ENCODE data around the gene TMEM248. TPM values are rescaled to one million over a fixed set of nuclear protein-coding genes. Genes with fewer than 3 reads are reported as not detected.

TMEM248 gene
- total and polyA plus RNA-seq, 2 of the 13 experiments (the other 11 are each of a cell fraction or from before 2014, with no cell fraction given): 54.3 to 109 TPM

GRCh38 chr7:66920769-66921395 lies at the start of gene TMEM248 (continued):
- TF ChIP-seq, protein P1, sequence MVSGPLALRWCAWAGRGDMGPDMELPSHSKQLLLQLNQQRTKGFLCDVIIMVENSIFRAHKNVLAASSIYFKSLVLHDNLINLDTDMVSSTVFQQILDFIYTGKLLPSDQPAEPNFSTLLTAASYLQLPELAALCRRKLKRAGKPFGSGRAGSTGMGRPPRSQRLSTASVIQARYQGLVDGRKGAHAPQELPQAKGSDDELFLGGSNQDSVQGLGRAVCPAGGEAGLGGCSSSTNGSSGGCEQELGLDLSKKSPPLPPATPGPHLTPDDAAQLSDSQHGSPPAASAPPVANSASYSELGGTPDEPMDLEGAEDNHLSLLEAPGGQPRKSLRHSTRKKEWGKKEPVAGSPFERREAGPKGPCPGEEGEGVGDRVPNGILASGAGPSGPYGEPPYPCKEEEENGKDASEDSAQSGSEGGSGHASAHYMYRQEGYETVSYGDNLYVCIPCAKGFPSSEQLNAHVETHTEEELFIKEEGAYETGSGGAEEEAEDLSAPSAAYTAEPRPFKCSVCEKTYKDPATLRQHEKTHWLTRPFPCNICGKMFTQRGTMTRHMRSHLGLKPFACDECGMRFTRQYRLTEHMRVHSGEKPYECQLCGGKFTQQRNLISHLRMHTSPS (CRISPR knock-in tag; IDR thresholded peaks at IDR 0.05; ENCODE audit: low read depth): peak; percentile 49; the same call in 1 of the 2 replicates
- no peak for TF ChIP-seq ZSCAN12 (CRISPR knock-in tag; IDR thresholded peaks at IDR 0.05)
- no peak for TF ChIP-seq ESRRA (CRISPR knock-in tag; IDR thresholded peaks at IDR 0.05; ENCODE audit: low read depth)
- TF ChIP-seq ZNF513 (CRISPR knock-in tag; conservative IDR thresholded peaks at IDR 0.05): no peak
- no peak for TF ChIP-seq ZNF737 (CRISPR knock-in tag; IDR thresholded peaks at IDR 0.05; ENCODE audit: borderline replicate concordance)
- no peak; the same call in 1 of the 2 replicates for TF ChIP-seq KLF12 (CRISPR knock-in tag; IDR thresholded peaks at IDR 0.05; ENCODE audit: borderline replicate concordance)
- peak; percentile 94; the same call in 1 of the 2 replicates for TF ChIP-seq IRX3 (CRISPR knock-in tag; IDR thresholded peaks at IDR 0.05; ENCODE audit: borderline replicate concordance, low read depth)
- no peak for TF ChIP-seq ZBTB1 (CRISPR knock-in tag; IDR thresholded peaks at IDR 0.05; ENCODE audit: borderline replicate concordance)
- 0 out of 2 replicates have a peak, but pooled peaks have one; percentile 19 for TF ChIP-seq ZNF740 (CRISPR knock-in tag; IDR thresholded peaks at IDR 0.05)
- TF ChIP-seq SIN3A (IDR thresholded peaks at IDR 0.05; ENCODE audit: borderline replicate concordance, low read depth, low read length): peak; percentile 91
- TF ChIP-seq ZNF136 (CRISPR knock-in tag; IDR thresholded peaks at IDR 0.05; ENCODE audit: low read depth): 0 out of 2 replicates have a peak, but pooled peaks have one; percentile 47
- TF ChIP-seq JUND (CRISPR knock-in tag; IDR thresholded peaks at IDR 0.05): peak; percentile 74
- TF ChIP-seq NFE2 (CRISPR knock-in tag; IDR thresholded peaks at IDR 0.05): no peak
- 0 out of 2 replicates have a peak, but pooled peaks have one; percentile 76 for TF ChIP-seq SNAPC2 (CRISPR knock-in tag; IDR thresholded peaks at IDR 0.05)
- TF ChIP-seq, protein P2, sequence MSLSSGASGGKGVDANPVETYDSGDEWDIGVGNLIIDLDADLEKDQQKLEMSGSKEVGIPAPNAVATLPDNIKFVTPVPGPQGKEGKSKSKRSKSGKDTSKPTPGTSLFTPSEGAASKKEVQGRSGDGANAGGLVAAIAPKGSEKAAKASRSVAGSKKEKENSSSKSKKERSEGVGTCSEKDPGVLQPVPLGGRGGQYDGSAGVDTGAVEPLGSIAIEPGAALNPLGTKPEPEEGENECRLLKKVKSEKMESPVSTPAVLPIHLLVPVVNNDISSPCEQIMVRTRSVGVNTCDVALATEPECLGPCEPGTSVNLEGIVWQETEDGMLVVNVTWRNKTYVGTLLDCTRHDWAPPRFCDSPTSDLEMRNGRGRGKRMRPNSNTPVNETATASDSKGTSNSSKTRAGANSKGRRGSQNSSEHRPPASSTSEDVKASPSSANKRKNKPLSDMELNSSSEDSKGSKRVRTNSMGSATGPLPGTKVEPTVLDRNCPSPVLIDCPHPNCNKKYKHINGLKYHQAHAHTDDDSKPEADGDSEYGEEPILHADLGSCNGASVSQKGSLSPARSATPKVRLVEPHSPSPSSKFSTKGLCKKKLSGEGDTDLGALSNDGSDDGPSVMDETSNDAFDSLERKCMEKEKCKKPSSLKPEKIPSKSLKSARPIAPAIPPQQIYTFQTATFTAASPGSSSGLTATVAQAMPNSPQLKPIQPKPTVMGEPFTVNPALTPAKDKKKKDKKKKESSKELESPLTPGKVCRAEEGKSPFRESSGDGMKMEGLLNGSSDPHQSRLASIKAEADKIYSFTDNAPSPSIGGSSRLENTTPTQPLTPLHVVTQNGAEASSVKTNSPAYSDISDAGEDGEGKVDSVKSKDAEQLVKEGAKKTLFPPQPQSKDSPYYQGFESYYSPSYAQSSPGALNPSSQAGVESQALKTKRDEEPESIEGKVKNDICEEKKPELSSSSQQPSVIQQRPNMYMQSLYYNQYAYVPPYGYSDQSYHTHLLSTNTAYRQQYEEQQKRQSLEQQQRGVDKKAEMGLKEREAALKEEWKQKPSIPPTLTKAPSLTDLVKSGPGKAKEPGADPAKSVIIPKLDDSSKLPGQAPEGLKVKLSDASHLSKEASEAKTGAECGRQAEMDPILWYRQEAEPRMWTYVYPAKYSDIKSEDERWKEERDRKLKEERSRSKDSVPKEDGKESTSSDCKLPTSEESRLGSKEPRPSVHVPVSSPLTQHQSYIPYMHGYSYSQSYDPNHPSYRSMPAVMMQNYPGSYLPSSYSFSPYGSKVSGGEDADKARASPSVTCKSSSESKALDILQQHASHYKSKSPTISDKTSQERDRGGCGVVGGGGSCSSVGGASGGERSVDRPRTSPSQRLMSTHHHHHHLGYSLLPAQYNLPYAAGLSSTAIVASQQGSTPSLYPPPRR (CRISPR knock-in tag; IDR thresholded peaks at IDR 0.05; ENCODE audit: borderline replicate concordance): peak; percentile 69; the same call in 1 of the 2 replicates
- peak; percentile 94 for TF ChIP-seq KDM2A (CRISPR knock-in tag; IDR thresholded peaks at IDR 0.05; ENCODE audit: borderline replicate concordance, low read depth)
- TF ChIP-seq ZNF615 (CRISPR knock-in tag; IDR thresholded peaks at IDR 0.05; ENCODE audit: borderline replicate concordance): 0 out of 2 replicates have a peak, but pooled peaks have one; percentile 40
- no peak for TF ChIP-seq ZNF484 (CRISPR knock-in tag; IDR thresholded peaks at IDR 0.05; ENCODE audit: borderline replicate concordance, low read depth)
- no peak for TF ChIP-seq TCF7L2 (IDR thresholded peaks at IDR 0.05; ENCODE audit: low read depth, low read length)
- TF ChIP-seq ZFP62 (CRISPR knock-in tag; IDR thresholded peaks at IDR 0.05): no peak
- TF ChIP-seq ZBTB38 (CRISPR knock-in tag; IDR thresholded peaks at IDR 0.05): peak; percentile 97
